Measurements from ENCODE around the gene SIM1.

The SIM1 gene

GRCh38 chr6:100382031-100382430, 82.7 kb downstream of the SIM1 start:
- no peaks in the 10 kb centered on the region for H3K27me3 ChIP-seq (ENCODE audit: low read depth, low read length)
- TF ChIP-seq EZH2phosphoT487 (IDR thresholded peaks at IDR 0.05; ENCODE audit: low read depth), result no peak
- no peak for TF ChIP-seq CTCF (IDR thresholded peaks at IDR 0.05; ENCODE audit: low read depth, low read length)
- no peak overlapping the region for H3K27ac ChIP-seq (ENCODE audit: low read length)
- H3K4me3 ChIP-seq (ENCODE audit: low read length), result no peak overlapping the region
- H4K20me1 ChIP-seq (ENCODE audit: insufficient read depth, low read length), result no peaks in the 10 kb centered on the region
- H3K79me2 ChIP-seq (ENCODE audit: low read length), result no peaks in the 10 kb centered on the region
- no peaks in the 10 kb centered on the region for H3K36me3 ChIP-seq (replicated peaks; ENCODE audit: low read depth, low read length)
- H2AFZ ChIP-seq (ENCODE audit: low read depth, low read length), result no peak overlapping the region
- H3K4me2 ChIP-seq (ENCODE audit: low read length), result no peak overlapping the region
- no peaks in the 10 kb centered on the region for H3K9me3 ChIP-seq (ENCODE audit: insufficient read depth, low read length)
- H3K9ac ChIP-seq (ENCODE audit: low read length), result no peak overlapping the region
- H3K4me1 ChIP-seq (ENCODE audit: low read length), result no peaks in the 10 kb centered on the region

DNA sequence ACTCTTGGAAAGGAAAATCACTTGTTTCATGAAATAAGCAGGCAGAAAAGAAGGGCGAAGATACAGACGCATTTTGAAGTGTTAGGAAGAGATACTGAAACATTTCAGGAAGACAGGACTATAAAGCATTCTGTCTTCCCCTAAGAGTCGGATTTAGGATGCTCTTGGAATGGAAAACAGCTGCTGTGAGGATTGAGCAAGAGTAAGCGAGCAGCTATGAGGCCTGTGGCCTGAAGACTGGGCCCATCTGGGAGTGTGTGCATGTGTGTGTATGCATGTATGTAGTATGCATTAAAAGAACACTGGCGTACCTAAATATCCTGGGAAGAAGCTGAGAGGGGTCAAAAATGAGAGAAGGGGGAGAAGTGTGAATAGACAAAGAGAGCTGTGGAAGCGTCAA, 83.6 kb downstream of the SIM1 start:
- TF ChIP-seq EZH2phosphoT487 (IDR thresholded peaks at IDR 0.05; ENCODE audit: low read depth), result no peak
- TF ChIP-seq CTCF (IDR thresholded peaks at IDR 0.05; ENCODE audit: low read depth, low read length), result no peak
- Histone ChIP-seq H3K27ac (ENCODE audit: low read length) (no peak overlapping the region), H4K20me1 (ENCODE audit: insufficient read depth, low read length) (no peaks in the 10 kb centered on the region), H3K9ac (ENCODE audit: low read length) (no peak overlapping the region), H3K79me2 (ENCODE audit: low read length) (no peaks in the 10 kb centered on the region), H2AFZ (ENCODE audit: low read depth, low read length) (no peak overlapping the region), H3K4me1 (ENCODE audit: low read length) (peaks cover 8% of the 10 kb centered on the region), H3K4me3 (ENCODE audit: low read length) (no peak overlapping the region), H3K9me3 (ENCODE audit: insufficient read depth, low read length) (no peaks in the 10 kb centered on the region), H3K4me2 (ENCODE audit: low read length) (no peak overlapping the region), H3K27me3 (ENCODE audit: low read depth, low read length) (no peaks in the 10 kb centered on the region), H3K36me3 (replicated peaks; ENCODE audit: low read depth, low read length) (no peaks in the 10 kb centered on the region)

DNA sequence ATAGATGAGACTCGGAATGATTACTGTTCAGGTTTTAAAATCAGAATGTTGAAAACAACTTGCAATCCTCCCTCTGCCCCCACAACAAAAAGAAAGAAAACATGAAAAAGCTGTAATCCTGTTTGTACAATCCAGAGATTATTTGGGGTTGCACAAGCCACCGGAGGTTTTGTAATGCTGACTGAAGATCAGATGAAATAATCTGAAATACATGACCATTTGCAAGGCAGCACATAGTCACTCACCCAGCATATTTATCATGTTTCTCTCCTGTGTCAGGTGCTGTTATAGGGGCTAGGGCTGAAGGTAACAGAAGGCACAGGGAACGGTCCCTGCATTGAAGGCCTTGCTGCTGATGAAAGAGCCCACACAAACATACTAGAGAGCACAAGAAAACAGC, 85.3 kb downstream of the SIM1 start:
- Histone ChIP-seq H3K4me2 (ENCODE audit: low read length) (no peak overlapping the region), H3K27me3 (ENCODE audit: low read depth, low read length) (no peaks in the 10 kb centered on the region), H3K79me2 (ENCODE audit: low read length) (no peaks in the 10 kb centered on the region), H3K27ac (ENCODE audit: low read length) (no peak overlapping the region), H2AFZ (ENCODE audit: low read depth, low read length) (no peak overlapping the region), H3K36me3 (replicated peaks; ENCODE audit: low read depth, low read length) (no peaks in the 10 kb centered on the region), H3K9me3 (ENCODE audit: insufficient read depth, low read length) (no peaks in the 10 kb centered on the region), H3K9ac (ENCODE audit: low read length) (no peak overlapping the region), H4K20me1 (ENCODE audit: insufficient read depth, low read length) (no peaks in the 10 kb centered on the region), H3K4me1 (ENCODE audit: low read length) (peaks cover 13% of the 10 kb centered on the region), H3K4me3 (ENCODE audit: low read length) (no peak overlapping the region)
- TF ChIP-seq EZH2phosphoT487 (IDR thresholded peaks at IDR 0.05; ENCODE audit: low read depth) (no peak), CTCF (IDR thresholded peaks at IDR 0.05; ENCODE audit: low read depth, low read length) (no peak)

GRCh38 chr6:100378576-100378975, 86.1 kb downstream of the SIM1 start:
- Histone ChIP-seq H2AFZ (ENCODE audit: low read depth, low read length) (no peak overlapping the region), H4K20me1 (ENCODE audit: insufficient read depth, low read length) (no peaks in the 10 kb centered on the region), H3K4me2 (ENCODE audit: low read length) (no peak overlapping the region), H3K79me2 (ENCODE audit: low read length) (no peaks in the 10 kb centered on the region), H3K9me3 (ENCODE audit: insufficient read depth, low read length) (no peaks in the 10 kb centered on the region), H3K27me3 (ENCODE audit: low read depth, low read length) (no peaks in the 10 kb centered on the region), H3K4me3 (ENCODE audit: low read length) (no peak overlapping the region), H3K27ac (ENCODE audit: low read length) (no peak overlapping the region), H3K4me1 (ENCODE audit: low read length) (peaks cover 13% of the 10 kb centered on the region), H3K36me3 (replicated peaks; ENCODE audit: low read depth, low read length) (no peaks in the 10 kb centered on the region), H3K9ac (ENCODE audit: low read length) (no peak overlapping the region)
- TF ChIP-seq EZH2phosphoT487 (IDR thresholded peaks at IDR 0.05; ENCODE audit: low read depth) (no peak), CTCF (IDR thresholded peaks at IDR 0.05; ENCODE audit: low read depth, low read length) (no peak)

All from OCI-LY3 (cell line).